22Rv1 (cell line): Measurements from ENCODE around the gene SYCN.

Experiments
- ZFX ChIP-seq: fragments of 450-650 bp; IDR thresholded peaks from 2 replicates; pipeline ENCODE4 v1.6.1; 2017; ENCODE audit warnings: antibody characterized with exemption, borderline replicate concordance
- TF ChIP-seq, protein P1 (sequence below): fragments of 450-650 bp; IDR thresholded peaks from 2 replicates; pipeline ENCODE4 v1.5.1; 2017; ENCODE audit warnings: mild to moderate bottlenecking

DNA sequence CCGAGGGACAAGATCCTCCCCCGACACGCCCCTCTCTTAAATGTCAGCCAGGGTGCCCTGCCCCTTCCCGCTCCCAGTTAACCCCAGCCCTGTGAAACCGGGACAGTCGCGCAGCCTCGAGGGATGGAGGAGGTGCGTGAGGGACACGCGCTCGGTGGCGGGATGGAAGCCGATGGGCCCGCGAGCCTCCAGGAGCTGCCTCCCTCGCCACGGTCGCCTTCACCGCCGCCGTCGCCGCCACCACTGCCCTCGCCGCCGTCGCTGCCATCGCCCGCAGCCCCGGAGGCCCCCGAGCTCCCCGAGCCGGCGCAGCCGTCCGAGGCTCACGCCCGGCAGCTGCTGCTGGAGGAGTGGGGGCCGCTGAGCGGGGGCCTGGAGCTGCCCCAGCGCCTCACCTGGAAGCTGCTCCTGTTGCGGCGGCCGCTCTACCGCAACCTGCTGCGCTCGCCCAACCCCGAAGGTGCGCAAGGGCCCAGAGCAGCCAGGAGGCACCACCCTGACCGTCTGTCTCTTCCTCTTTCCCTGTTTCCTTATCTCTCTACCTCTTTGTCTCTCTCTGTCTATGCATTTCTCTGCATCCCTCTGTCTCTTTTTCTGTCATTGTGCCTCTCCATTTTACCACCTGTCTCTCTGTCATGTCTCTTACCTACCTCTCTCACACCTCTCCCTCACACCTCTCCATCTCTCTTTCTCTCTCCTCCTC lies 7.1 kb downstream of the SYCN start, which contains the start of gene NCCRP1:
- TF ChIP-seq, protein P1, sequence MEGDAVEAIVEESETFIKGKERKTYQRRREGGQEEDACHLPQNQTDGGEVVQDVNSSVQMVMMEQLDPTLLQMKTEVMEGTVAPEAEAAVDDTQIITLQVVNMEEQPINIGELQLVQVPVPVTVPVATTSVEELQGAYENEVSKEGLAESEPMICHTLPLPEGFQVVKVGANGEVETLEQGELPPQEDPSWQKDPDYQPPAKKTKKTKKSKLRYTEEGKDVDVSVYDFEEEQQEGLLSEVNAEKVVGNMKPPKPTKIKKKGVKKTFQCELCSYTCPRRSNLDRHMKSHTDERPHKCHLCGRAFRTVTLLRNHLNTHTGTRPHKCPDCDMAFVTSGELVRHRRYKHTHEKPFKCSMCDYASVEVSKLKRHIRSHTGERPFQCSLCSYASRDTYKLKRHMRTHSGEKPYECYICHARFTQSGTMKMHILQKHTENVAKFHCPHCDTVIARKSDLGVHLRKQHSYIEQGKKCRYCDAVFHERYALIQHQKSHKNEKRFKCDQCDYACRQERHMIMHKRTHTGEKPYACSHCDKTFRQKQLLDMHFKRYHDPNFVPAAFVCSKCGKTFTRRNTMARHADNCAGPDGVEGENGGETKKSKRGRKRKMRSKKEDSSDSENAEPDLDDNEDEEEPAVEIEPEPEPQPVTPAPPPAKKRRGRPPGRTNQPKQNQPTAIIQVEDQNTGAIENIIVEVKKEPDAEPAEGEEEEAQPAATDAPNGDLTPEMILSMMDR: no peak
- no peak for TF ChIP-seq ZFX
